ENCODE data around the gene CCDC178.

DNA sequence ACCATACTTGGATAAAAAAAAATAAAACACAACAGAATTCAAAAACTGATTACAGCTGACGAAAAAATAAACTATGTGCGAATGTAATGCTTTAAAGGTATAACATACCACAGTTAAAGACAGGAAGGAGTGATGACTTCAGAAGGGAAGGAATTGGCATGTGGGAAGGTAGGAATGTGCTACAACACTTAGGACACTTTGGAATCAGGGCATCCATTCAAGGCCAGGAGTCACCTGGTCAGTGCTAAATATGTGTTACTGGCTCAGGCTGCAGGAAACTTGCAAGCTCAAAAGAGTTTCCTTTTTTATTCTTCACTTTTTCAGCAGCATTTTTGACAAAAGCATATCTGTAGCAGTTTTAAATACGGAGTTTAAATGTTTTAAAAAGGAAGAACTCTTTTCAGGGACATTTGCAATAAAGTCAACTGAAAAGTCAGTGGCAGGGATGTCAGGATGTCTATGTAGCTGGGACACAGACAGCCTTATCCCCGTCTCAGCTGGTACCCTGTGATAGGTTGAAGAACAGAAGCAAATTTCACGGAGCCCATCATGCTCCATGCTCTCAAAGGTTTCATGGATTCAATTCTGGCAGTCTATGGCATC, 529.7 kb downstream of the CCDC178 start:
- TF ChIP-seq, protein P1, sequence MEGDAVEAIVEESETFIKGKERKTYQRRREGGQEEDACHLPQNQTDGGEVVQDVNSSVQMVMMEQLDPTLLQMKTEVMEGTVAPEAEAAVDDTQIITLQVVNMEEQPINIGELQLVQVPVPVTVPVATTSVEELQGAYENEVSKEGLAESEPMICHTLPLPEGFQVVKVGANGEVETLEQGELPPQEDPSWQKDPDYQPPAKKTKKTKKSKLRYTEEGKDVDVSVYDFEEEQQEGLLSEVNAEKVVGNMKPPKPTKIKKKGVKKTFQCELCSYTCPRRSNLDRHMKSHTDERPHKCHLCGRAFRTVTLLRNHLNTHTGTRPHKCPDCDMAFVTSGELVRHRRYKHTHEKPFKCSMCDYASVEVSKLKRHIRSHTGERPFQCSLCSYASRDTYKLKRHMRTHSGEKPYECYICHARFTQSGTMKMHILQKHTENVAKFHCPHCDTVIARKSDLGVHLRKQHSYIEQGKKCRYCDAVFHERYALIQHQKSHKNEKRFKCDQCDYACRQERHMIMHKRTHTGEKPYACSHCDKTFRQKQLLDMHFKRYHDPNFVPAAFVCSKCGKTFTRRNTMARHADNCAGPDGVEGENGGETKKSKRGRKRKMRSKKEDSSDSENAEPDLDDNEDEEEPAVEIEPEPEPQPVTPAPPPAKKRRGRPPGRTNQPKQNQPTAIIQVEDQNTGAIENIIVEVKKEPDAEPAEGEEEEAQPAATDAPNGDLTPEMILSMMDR (IDR thresholded peaks at IDR 0.05) = no peak
- TF ChIP-seq POLR2A (IDR thresholded peaks at IDR 0.05) = no peak

Data from adrenal gland (tissue), 5 donors.